Measurements from ENCODE around the gene SLC17A6. TPM values are rescaled to one million over a fixed set of nuclear protein-coding genes. Genes with fewer than 3 reads are reported as not detected.

SLC17A6 gene
- total and polyA plus RNA-seq, 10 donors, result not detected

GRCh38 chr11:22426915-22427314 is 88.7 kb downstream of the SLC17A6 start:
- DNase-seq, result no peak
- no peaks in the 10 kb centered on the region for H3K4me1 ChIP-seq
- H3K27ac ChIP-seq, result no peak overlapping the region
- 76 to 94% (median 83%) methylated on average over 1 of the region's 1 CpG for WGBS, 5 donors
- intact Hi-C loops (cut with DNase I; ENCODE audit: low total_unique reads), result no loop called here
- H3K9me3 ChIP-seq, result peaks cover 0 to 7% (median 0%) of the 10 kb centered on the region in 8 donors
- H3K4me3 ChIP-seq, result no peak overlapping the region
- no peak for TF ChIP-seq POLR2AphosphoS5 (IDR thresholded peaks at IDR 0.05)
- no peak for TF ChIP-seq CTCF (IDR thresholded peaks at IDR 0.05 in 8 of 11, conservative IDR thresholded peaks at IDR 0.05 in 3 of 11)
- TF ChIP-seq POLR2A (IDR thresholded peaks at IDR 0.05), result no peak
- peaks cover 0 to under 1% (median 0%) of the 10 kb centered on the region in 7 donors for H3K27me3 ChIP-seq (replicated peaks in 1 of 7)
- H3K36me3 ChIP-seq, result no peaks in the 10 kb centered on the region

Other genes with a start within 250 kb of the SLC17A6 start
- 1 to 10 TPM; 2.7 to 6.5 (median 4.0) TPM for gene ANO5, start 145.3 kb upstream of the SLC17A6 start, total RNA-seq
- under 1 TPM; 0.33 to 0.48 (median 0.45) TPM for gene ANO5, start 145.3 kb upstream of the SLC17A6 start, polyA plus RNA-seq